HG02973 (cell line): ENCODE measurements around the gene MCIDAS.
A peak's percentile ranks its signal among the peaks of the same experiment; 100 is the strongest.

Experiments
- ATAC-seq: cut with Tn5 transposase; IDR thresholded peaks from one replicate; pipeline ENCODE4 v1.9.1; 2021; ENCODE audit warnings: moderate library complexity; ENCODE audit not compliant: unreplicated experiment

The MCIDAS gene

DNA sequence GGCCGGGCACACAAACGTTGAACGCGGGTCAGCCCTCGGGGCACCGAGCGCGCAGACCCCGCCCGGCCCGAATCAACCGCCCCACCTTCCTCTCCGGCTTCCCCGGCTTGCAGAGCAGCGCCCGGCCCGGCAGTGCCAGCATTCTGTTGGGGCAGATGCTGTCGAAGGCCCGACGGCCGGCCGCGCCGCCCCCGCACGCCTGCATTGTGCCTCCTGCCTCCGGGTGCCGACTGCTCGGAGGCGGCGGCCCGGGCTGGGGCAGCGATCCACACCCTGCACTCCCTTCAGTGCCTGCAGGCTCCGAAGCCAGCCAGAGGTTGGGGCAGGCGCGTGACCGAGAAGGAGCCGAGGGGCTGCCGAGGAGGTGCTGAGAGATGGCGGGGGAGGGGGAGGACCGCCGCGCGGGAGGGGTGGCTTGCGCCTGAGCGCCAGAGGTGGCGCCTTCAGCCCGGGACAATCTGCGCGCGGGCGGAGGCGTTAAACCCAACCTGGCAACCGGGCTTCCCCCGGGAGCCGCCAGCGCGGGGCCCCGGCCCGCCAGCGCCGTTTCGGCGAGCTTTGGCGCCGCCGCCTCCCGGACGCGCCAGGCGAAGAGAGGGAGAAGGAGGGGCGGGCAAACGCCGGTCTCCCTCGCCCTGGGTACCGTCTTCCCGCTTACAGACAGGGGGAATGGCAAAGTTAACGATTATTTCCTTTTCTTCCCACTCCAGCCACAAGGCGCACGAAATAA is at the start of gene MCIDAS:
Gene MCIDAS (minus strand): TSS at position 382 of the 730 bp plus-strand sequence. CDS start 177 bp downstream, at position 205.
- peak; percentile 31 for ATAC-seq

DNA sequence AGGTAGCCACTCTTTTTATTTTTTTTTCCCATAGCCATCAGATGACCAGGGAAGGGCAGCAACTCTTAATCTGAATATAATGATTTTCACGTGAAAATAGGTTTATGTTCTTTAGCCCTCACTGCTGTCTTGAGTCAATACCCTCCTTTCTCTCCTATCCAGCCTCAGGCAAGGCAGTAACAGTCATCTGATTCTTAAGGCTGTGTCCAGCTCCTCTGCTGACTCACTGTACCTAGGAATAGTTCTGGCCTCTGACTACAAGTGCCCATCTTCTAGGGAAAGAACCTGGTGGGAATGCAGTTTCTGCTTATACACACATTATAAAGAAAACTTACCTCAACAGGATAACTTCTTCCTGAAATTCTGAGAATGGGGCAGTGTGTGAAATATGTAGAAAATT is 49.7 kb upstream of the MCIDAS start:
- ATAC-seq: no peak

DNA sequence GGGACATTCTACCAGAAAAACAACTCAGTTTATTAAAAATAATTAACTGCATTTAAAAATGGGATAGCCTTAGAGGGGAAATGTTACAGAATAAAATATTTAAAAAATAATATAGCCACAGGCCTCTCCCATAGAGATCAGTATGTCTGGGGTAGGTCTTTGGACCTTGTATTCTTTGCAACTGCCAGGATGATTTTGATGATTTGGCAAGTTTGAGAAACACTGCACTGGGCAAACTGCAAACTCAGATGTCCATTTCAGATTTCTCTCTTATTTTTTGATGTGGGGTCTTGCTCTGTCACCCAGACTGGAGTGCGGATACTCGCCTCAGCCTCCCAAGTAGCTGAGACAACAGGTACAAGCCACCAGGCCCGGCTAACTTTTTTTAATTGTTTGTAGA is 31.2 kb upstream of the MCIDAS start:
- no peak for ATAC-seq

DNA sequence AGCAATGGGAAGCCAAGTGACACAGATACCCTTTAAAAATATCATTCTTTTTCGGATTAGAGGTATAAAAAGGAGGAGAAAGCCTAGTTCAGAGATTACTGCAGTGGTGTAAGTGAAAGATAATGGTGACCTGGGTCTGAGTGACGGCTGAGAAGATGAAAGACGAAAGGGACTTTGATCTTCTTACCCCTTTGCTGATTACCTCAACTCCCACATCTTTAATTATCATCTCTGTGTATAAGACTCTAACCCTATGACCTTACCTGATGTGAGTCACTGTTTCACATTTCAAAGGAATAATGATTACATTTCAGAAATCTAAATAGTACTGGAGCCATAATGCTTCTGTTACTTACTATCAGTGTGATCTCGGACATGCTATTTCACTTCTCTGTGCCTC is 27.7 kb upstream of the MCIDAS start:
- no peak for ATAC-seq

DNA sequence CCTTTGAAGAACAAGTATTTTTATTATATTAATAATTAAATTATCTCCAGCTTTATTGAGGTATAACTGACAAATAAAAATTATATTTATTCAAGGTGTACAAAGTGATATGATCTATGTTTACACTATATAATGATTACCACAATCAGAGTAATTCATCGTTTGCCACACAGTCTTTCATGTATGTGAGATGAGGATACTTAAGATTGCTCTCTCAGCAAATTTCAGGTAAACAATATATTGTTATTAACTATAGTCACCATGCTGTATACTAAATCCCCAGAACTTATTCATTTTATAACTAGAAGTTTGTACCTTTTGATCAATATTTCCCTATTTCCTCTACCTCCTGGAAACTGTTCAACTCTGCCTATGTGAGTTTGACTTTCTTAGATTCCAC is 22.9 kb upstream of the MCIDAS start:
- no peak for ATAC-seq

DNA sequence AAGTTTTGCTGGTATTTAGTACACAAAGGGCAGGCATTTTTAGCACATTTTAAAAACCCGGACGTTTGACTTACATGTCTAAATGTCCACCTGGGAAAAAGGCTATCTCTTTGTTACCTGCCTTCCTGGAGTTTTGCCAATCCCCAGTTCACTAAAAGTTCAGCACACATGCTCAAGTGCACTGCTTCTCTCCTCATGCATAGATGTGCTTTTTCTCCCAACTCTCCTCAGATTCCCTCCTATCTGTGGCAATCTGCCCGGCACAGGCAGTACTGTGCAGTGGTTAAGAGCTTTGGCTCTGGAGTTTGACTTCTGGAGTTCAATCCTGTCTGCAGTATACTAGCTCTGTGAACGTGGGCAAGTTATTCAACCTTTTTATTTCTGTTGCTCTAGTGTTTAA is 14.6 kb upstream of the MCIDAS start:
- no peak for ATAC-seq

DNA sequence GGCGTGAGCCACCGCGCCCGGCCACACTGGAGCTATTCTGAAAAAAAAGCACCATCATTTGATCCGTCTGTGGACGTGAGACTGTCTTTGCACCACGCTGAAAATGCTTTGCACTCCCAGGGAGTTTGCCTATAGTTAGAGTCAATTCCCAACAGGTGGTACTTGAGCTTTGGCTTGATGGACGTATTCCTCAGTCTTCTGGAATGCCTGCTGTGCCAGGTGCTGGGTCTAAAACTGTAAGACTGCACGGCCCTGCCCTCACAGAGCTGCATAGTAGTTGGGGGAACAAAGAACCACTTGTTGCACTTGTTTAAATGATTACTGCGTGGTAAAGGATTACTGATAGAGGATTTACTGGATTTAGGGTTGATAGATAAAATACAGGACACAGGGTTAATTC is 9.7 kb upstream of the MCIDAS start:
- no peak for ATAC-seq

DNA sequence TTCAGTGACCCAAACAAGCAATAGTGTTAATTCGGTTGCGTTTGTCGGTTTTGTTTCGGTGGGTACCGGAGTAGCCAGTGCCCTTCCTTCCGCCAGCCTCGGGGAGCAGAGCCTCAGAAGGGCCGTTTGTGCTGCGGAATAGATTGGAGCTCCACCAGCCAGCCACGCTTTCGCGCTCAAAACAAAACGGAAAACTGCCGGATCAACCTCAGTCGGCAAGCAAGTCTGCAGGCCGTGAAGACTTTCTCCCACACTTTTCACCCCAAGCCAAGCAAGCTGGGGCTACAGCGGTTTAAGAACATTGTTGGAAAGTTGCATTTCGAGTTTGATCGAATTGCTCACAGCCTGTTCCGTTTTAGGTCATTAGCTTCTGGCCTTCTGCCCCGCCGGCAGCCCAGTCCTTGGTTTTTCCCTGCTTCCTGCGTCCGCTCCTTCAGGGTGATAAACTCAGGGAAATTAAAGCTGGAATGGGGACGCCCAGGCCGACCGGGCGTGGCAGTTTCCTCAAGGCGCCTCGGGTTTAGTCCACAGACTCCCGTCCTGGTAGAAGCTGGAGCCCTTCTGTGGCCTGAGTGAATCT is 7.1 kb upstream of the MCIDAS start:
- ATAC-seq: no peak

DNA sequence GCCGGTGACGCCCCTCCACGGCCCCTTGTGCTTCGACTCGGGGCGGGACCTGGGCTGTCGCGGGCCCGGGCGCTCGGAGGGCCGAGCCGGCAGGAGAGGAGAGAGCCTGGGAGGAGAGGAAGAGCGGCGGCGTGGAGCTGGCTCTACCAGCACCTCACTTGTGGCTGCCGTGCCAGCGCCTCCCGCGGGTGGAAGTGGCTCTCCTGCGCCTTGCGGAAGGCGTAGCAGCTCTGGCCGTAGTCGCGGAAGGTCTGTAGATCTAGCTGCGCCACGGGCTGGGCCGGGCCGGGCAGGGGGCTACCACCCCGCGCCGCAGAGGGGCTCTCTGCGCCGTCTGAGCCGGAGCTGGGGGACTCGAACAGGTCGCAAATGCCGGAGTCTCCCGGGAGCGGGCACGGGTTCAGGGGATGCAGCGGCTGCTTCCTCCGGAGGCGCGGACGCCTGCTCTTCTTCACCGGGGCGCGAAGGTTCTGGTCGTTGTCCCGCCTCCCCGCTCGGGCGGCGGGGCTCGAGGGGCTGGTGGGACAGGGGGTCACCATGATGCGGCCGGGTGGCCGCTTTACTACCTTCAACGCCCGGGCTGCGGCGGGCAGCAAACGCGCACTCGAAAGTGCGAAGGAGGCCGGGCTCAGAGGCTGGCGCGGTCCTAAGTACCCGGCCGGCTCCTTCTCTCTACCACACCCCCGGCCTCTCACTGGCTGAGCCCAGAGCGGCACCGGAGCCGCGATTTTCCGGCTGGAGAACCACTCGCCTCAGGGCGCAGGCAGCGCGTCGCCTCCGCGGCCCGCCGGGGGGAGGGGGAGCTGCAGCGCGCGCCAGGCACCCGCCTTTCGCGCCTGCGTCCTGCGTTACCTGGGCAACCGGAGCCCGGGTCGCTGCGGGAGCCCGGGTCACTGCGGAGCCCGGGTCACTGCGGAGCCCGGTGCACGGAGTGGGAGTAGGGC is 6.1 kb upstream of the MCIDAS start, which contains the start of gene CCNO:
Gene CCNO (minus strand): TSS at position 624 of the 944 bp plus-strand sequence. CDS start 85 bp downstream, at position 539.
- peak; percentile 45 for ATAC-seq

DNA sequence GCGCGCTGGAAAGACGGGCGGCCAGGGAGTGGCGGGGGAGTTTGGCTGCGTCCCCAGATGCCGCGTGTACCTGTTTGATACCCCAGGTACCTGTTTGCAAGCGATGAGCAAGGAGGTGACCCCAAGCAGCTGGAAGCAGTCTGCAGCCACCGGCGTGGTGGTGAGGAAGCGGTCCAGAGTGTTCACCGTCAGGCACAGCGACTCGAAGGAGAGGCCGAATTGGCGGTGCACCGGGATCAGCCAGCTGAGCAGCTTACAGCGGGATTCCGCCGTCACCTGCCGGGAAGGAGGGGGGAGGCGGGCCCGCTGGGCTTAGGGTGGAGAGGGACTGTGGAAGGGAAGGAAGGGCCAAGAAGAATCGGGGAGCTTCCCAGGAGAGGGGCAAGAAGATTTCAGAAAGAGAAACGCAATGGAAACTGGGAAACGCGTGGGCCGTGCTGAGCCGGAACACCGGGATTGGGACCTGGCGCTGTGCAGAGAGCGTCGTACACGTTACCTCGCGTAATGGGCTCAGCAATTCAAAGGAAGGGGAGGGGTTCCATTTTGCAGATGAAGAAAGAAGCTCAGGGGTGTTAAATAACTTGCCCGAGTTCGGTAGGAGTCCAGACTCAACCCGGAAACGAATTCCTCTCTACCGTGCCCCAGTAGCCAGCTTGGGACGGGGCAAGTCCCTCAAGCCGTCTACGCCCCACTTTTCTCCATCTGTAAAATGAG is 5.3 kb upstream of the MCIDAS start:
- no peak for ATAC-seq

DNA sequence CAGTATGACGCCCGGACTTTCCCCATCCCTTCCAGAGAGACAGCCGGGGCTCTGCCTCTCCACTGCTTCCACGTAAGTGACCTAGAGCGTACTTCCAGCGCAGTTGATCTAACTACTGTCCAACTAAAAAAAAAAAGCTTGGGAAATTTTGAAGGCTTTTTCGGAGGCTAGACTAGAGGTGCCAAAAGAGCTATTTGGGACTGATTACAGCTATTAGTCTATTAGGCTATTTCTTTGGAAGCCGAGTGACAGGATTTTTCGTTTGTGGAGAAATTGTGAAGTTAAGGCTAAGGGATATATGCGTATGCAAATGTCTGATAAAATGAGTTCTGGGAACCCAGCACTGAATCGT is 4.8 kb upstream of the MCIDAS start:
- no peak for ATAC-seq

DNA sequence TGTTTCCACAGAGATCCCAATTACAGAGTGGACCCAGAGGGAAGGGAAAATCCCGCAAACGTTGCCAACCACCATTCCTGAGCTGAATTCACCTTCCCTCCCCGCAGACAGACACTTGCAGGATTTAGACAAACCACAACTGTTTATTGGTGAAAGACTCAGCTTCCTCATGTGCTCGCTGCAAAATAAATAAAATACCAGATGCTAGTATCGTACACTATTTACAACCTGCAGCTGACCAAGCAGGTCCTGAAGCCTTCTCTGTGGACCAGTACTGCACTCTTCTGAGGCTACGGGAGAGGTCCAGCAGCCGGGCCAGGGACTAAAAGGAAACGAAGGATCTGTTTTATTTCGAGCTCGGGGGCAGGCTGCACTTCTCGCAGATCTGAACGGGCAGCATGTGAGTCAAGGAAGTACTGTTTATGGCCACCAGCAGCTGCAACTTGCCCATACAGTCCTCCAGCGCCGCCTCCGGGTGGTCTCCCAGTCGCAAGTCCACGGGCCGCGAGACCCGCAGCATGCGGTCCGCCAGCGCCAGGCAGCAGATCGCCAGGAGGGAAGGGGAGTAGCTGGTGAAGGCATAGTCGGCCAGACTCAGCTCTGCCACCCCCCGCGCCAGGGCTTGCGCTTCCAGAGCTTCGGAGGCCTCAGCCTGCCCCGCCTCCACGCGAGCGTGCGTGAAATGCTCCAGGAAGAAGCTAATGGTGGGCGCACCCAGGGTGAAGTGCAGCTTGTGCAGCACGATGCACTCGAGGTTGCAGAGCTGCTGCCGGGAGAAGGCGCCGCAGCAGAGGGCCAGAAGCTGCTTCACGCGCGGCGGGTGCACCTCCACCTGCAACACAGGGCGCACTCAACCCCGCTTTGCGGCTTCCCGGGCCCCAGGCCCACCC is 4.2 kb upstream of the MCIDAS start:
- ATAC-seq: no peak

DNA sequence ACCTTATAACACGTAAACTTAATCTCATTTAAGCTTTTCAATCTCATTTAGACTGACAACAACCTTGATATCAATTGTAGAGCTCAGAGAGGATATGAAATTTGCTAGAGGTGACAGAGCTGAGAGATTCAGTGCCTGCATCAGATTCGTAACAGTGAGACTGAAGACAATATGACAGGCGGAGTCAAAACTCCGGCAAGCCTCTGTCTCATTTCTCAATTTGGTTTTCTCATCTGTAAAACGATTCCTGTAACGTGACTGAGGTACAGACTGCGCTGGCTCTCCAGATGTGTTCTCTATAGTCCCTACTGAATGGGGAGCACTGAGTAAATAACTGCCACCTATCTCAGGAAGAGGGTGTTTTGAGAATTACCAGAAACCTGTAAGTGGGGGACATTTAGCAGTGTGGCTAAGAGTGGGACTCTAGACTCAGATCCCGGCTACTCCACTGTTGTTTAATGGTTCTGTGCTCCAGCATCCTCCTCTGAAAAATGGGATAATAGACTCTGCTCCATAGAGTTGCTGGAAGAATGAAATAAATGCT is 3.0 kb upstream of the MCIDAS start:
- no peak for ATAC-seq

DNA sequence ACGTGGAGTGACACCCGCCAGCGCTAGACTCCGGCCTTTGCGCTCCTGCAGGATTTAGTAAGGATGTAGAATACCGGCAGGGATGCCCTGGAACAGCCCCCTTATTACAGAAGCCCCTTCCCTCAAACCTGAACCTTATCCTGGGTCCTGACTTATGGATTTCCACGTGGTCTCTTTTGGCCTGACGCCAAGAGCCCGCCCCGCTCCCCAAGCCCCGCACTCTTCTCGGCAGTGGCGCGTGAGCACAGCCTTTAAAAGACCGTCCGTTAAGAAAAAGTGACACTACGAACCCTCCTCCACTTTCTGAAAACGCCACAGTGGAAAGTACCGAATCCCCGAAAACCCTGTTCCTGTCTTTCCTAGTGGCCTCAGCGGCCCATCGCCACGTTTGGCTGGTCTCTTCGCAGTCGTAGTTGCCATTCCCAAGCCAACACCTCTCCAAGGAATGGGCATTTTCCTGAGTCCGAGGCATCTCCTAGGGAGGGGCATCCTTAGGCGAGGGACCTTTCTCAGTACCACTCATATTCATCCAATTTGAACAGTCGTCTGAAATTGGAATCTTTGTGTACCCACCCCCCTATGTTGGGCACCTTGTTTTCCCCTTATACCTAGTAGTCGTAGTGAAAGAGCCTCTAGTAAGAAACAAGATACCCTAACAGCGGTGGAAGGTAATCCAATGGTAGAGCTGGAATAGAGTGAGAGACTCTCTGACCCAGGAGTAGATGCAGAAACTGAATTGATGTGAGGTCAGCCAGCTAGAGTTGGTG is 732 bp upstream of the MCIDAS start:
- no peak for ATAC-seq

DNA sequence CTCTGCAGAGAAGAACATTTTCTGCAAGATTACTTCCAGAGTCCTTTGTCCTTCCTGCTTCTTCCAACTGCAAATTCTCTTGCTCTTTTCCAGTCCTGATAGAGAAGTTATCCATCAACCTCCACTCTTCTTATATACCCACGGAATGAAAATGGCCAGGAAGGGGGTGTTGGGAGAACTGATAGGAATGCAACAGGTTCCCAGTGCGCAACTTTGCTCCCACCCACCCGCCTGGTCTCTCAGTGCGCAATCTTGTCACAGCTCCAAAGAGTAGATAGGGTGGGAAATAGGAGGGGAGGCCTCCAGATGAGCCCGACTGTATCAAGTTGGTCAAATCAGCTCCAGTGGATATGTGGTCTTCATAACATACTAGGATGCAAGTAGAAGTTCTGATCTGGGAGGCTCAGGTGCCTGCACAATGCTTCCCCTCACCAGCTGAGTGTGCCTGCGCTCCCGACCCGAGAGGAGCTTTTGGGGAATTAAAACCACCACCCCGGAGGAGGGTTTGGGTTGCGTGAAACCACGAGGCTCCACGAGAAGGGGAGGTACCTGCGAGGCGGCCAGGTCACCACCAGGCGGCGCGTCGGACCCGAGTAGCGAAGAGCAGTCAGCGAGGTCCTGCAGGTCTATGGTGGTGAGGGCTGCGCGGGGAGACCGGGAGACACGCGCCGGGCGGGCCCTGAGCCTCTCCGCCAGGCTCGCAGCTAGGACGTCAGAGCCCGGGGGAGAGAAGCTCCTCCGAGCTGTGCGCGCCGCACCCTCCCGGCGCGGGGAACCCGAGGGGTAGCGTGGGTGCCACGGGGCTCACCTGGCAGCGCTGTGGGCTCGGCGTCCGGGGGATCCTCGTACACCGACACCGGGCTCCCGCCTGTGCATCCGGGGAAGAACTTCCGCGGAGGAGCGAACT is 835 bp downstream of the MCIDAS start:
- ATAC-seq: peak; percentile 54

DNA sequence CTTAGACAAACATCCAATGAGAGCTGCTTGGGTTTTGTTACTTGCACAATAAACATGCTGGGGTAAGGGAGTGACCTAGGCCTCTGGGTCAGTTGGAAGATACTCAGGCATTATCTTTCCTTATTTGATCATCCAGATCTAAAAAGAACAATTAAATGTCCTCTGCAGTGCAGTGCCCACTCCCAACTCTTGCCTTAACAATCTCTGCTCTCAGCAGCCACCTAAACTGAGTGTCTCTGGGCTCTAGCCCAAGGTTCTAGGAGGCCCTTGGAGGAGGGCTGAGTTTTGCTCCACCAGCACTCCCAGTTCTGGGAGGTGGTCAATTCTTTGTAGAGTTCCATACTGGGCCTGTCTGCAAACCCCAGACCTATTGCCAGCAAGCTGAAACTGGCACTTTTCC is 1.8 kb downstream of the MCIDAS start:
- no peak for ATAC-seq

DNA sequence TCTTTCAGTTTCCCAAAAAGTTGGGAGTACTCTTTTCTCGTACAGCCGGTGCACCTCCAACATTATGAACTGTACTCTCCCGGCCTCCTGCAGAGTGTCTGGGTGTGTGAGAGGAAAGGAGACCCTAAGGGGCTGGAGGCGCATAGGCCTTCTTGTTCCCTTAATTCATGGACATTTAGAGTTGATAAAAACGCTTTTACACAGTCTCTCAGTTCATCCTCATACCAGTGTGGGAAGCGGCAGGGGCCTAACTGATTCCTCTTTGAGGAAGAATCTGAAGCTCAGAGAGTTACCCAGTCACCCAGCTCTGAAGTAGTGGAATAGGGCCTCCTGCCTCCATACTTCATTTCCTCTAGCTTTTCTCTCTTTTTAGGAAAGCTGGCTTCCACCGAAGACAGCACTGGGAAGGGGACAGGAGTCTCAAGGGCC is 3.3 kb downstream of the MCIDAS start:
- no peak for ATAC-seq
